ENCODE measurements around the gene SCN10A. TPM values are rescaled to one million over a fixed set of nuclear protein-coding genes. Genes with fewer than 3 reads are reported as not detected.

SCN10A gene
- total and polyA plus RNA-seq, 2 experiments from 2014 or later: not detected

- H3K79me2 ChIP-seq: no peaks in the 10 kb centered on the region
These were observed 146.3 kb downstream of the SCN10A start for GRCh38 chr3:38669668-38670067.

GRCh38 chr3:38662544-38662943, 153.5 kb downstream of the SCN10A start:
- Histone ChIP-seq H3K9me2 (replicated peaks; ENCODE audit: insufficient read depth) (no peaks in the 10 kb centered on the region), H3K36me3 (replicated peaks; ENCODE audit: insufficient read depth, low read depth) (no peaks in the 10 kb centered on the region), H3K27ac (no peak overlapping the region), H3K79me2 (no peaks in the 10 kb centered on the region), H4K20me1 (ENCODE audit: insufficient read depth, poor library complexity, severe bottlenecking) (no peaks in the 10 kb centered on the region), H2AFZ (no peak overlapping the region), H3K9me3 (ENCODE audit: low read depth) (peaks cover 4% of the 10 kb centered on the region), H3K27me3 (peaks cover 19% of the 10 kb centered on the region), H3K4me2 (no peak overlapping the region), H3K4me1 (ENCODE audit: insufficient read depth) (no peaks in the 10 kb centered on the region), H3K4me3 (no peak overlapping the region)
- peak; percentile 47 for TF ChIP-seq CTCF (IDR thresholded peaks at IDR 0.05; ENCODE audit: poor library complexity)
- TF ChIP-seq EZH2 (IDR thresholded peaks at IDR 0.05; ENCODE audit: borderline replicate concordance): no peak
- 38% methylated on average over 4 of the region's 4 CpGs for WGBS (ENCODE audit: low lambda C conversion rate, missing lambda C conversion rate)
- peak; percentile 39 for DNase-seq (ENCODE audit: low spot score)

More at GRCh38 chr3:38669668-38670067, 146.3 kb downstream of the SCN10A start:
- TF ChIP-seq EZH2phosphoT487 (IDR thresholded peaks at IDR 0.05; ENCODE audit: low read depth, severe bottlenecking, unreplicated experiment): no peak
- no peak for TF ChIP-seq CTCF (IDR thresholded peaks at IDR 0.05; ENCODE audit: poor library complexity)
- no peak for TF ChIP-seq EZH2 (IDR thresholded peaks at IDR 0.05; ENCODE audit: borderline replicate concordance)
- Histone ChIP-seq H2AFZ (no peak overlapping the region), H3K4me2 (no peak overlapping the region), H3K9me2 (replicated peaks; ENCODE audit: insufficient read depth) (no peaks in the 10 kb centered on the region), H3K36me3 (replicated peaks; ENCODE audit: insufficient read depth, low read depth) (no peaks in the 10 kb centered on the region), H3K4me3 (no peak overlapping the region), H3K27me3 (no peaks in the 10 kb centered on the region), H3K4me1 (ENCODE audit: insufficient read depth) (no peaks in the 10 kb centered on the region), H4K20me1 (ENCODE audit: insufficient read depth, poor library complexity, severe bottlenecking) (no peaks in the 10 kb centered on the region), H3K27ac (no peak overlapping the region), H3K9me3 (ENCODE audit: low read depth) (no peaks in the 10 kb centered on the region)
- 10% methylated on average over 4 of the region's 4 CpGs for WGBS (ENCODE audit: low lambda C conversion rate, missing lambda C conversion rate)
- DNase-seq (ENCODE audit: low spot score): no peak

DNA sequence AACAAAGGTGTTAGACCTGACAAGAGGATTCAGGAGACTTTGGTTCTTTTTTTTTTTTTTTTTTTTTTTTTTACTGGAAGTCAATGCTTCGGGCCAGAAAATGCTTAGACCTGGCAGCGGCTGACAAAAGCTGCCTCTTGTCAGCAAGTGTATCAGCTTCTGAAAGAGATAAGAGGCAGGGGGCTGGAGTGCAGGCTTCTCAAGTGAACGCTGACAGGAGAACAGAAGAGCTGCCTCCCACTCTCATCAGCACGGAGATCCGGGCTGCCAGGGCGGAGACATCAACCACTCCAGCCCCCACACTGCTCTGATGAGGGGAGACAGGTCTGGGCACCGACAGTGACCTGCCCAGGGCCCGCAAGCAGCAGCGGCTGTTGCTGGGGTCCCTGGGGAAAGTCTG, 157.2 kb downstream of the SCN10A start:
- no peak for DNase-seq (ENCODE audit: low spot score)
- H2AFZ ChIP-seq: no peak overlapping the region
- H3K4me2 ChIP-seq: no peak overlapping the region
- H3K4me3 ChIP-seq: no peak overlapping the region
- H4K20me1 ChIP-seq (ENCODE audit: insufficient read depth, poor library complexity, severe bottlenecking): no peaks in the 10 kb centered on the region
- H3K9me2 ChIP-seq (replicated peaks; ENCODE audit: insufficient read depth): no peaks in the 10 kb centered on the region
- H3K36me3 ChIP-seq (replicated peaks; ENCODE audit: insufficient read depth, low read depth): no peaks in the 10 kb centered on the region
- no peaks in the 10 kb centered on the region for H3K79me2 ChIP-seq
- peaks cover 28% of the 10 kb centered on the region for H3K27me3 ChIP-seq
- no peak overlapping the region for H3K27ac ChIP-seq
- 24% methylated on average over 9 of the region's 9 CpGs for WGBS (ENCODE audit: low lambda C conversion rate, missing lambda C conversion rate)
- no peaks in the 10 kb centered on the region for H3K4me1 ChIP-seq (ENCODE audit: insufficient read depth)
- TF ChIP-seq CTCF (IDR thresholded peaks at IDR 0.05; ENCODE audit: poor library complexity) (no peak), EZH2phosphoT487 (IDR thresholded peaks at IDR 0.05; ENCODE audit: low read depth, severe bottlenecking, unreplicated experiment) (no peak), EZH2 (IDR thresholded peaks at IDR 0.05; ENCODE audit: borderline replicate concordance) (no peak)
- peaks cover 4% of the 10 kb centered on the region for H3K9me3 ChIP-seq (ENCODE audit: low read depth)

- peak; percentile 2 for DNase-seq (ENCODE audit: low spot score)
- Histone ChIP-seq H3K36me3 (replicated peaks; ENCODE audit: insufficient read depth, low read depth) (no peaks in the 10 kb centered on the region), H3K27me3 (peaks cover 32% of the 10 kb centered on the region), H3K4me3 (no peak overlapping the region), H2AFZ (no peak overlapping the region), H4K20me1 (ENCODE audit: insufficient read depth, poor library complexity, severe bottlenecking) (no peaks in the 10 kb centered on the region), H3K9me3 (ENCODE audit: low read depth) (no peaks in the 10 kb centered on the region), H3K4me1 (ENCODE audit: insufficient read depth) (no peaks in the 10 kb centered on the region), H3K79me2 (no peaks in the 10 kb centered on the region), H3K27ac (no peak overlapping the region), H3K4me2 (no peak overlapping the region), H3K9me2 (replicated peaks; ENCODE audit: insufficient read depth) (no peaks in the 10 kb centered on the region)
- no peak for TF ChIP-seq EZH2 (IDR thresholded peaks at IDR 0.05; ENCODE audit: borderline replicate concordance)
- no peak for TF ChIP-seq CTCF (IDR thresholded peaks at IDR 0.05; ENCODE audit: poor library complexity)
- TF ChIP-seq EZH2phosphoT487 (IDR thresholded peaks at IDR 0.05; ENCODE audit: low read depth, severe bottlenecking, unreplicated experiment): no peak
- WGBS (ENCODE audit: low lambda C conversion rate, missing lambda C conversion rate): 67% methylated on average over 5 of the region's 5 CpGs
These were observed 158.6 kb downstream of the SCN10A start for GRCh38 chr3:38657369-38657768.

Measured in hepatocyte (in vitro differentiated cells).